OCI-LY1 (cell line): ENCODE data around the gene CACNA1H.

Experiments used
- H2AFZ ChIP-seq: fragments of 200-600 bp; sonication (generic), shearing (Covaris generic); 2 replicates; pipeline ENCODE4 v1.6.0; 2014; ENCODE audit warnings: antibody characterized with exemption, mild to moderate bottlenecking, low read length
- H3F3A ChIP-seq: fragments of 200-600 bp; sonication (generic), shearing (Covaris generic); 2 replicates; pipeline ENCODE4 v1.6.0; 2014; ENCODE audit warnings: mild to moderate bottlenecking, antibody characterized with exemption, low read length, moderate library complexity; ENCODE audit not compliant: insufficient read depth
- H3K27ac ChIP-seq: fragments of 200-600 bp; sonication (generic); 2 replicates; pipeline ENCODE4 v1.5.1; 2014; ENCODE audit warnings: low read length, mixed run types, mild to moderate bottlenecking, low read depth; ENCODE audit not compliant: poor library complexity, severe bottlenecking
- H3K27me3 ChIP-seq: fragments of 200-600 bp; sonication (generic); 2 replicates; pipeline ENCODE4 v1.6.0; 2014; ENCODE audit warnings: antibody characterized with exemption, mild to moderate bottlenecking, low read length, moderate library complexity; ENCODE audit not compliant: insufficient read depth
- H3K36me3 ChIP-seq: fragments of 200-600 bp; sonication (generic); 2 replicates; pipeline ENCODE4 v1.6.1; 2014; ENCODE audit warnings: mild to moderate bottlenecking, antibody characterized with exemption, low read length, moderate library complexity, mixed read lengths; ENCODE audit not compliant: insufficient read depth
- H3K4me1 ChIP-seq: fragments of 200-600 bp; sonication (generic); 2 replicates; pipeline ENCODE4 v1.5.1; 2014; ENCODE audit warnings: mild to moderate bottlenecking, low read length, moderate library complexity; ENCODE audit not compliant: insufficient read depth, severe bottlenecking
- H3K4me2 ChIP-seq: fragments of 200-600 bp; sonication (generic), shearing (Covaris generic); 2 replicates; pipeline ENCODE4 v1.6.1; 2014; ENCODE audit warnings: low read length
- H3K4me3 ChIP-seq: fragments of 200-600 bp; sonication (generic); 2 replicates; pipeline ENCODE4 v1.5.1; 2014; ENCODE audit warnings: low read length, low read depth, mild to moderate bottlenecking, mixed read lengths; ENCODE audit not compliant: poor library complexity, severe bottlenecking
- H3K79me2 ChIP-seq: fragments of 200-600 bp; shearing (Covaris generic); 2 replicates; pipeline ENCODE4 v1.6.1; 2016; ENCODE audit warnings: mixed run types, low read length, mixed read lengths; ENCODE audit not compliant: insufficient read depth
- H3K9ac ChIP-seq: fragments of 200-600 bp; sonication (generic), shearing (Covaris generic); 2 replicates; pipeline ENCODE4 v1.6.1; 2014; ENCODE audit warnings: mild to moderate bottlenecking, low read length, mixed read lengths
- H3K9me2 ChIP-seq: fragments of 200-600 bp; sonication (generic), shearing (Covaris generic); 2 replicates; pipeline ENCODE4 v1.6.1; 2014; ENCODE audit warnings: low read depth, mild to moderate bottlenecking, low read length, mixed read lengths
- H3K9me3 ChIP-seq: fragments of 200-600 bp; shearing (Covaris generic); 2 replicates; pipeline ENCODE4 v1.6.1; 2014; ENCODE audit warnings: low read length, mixed read lengths
- H4K20me1 ChIP-seq: fragments of 200-600 bp; sonication (generic), shearing (Covaris generic); 2 replicates; pipeline ENCODE4 v1.6.0; 2016; ENCODE audit warnings: mild to moderate bottlenecking, low read length; ENCODE audit not compliant: insufficient read depth
- EZH2 ChIP-seq: fragments of 200-600 bp; sonication (generic), shearing (Covaris generic); IDR thresholded peaks from 2 replicates; pipeline ENCODE4 v1.8.0; 2017; ENCODE audit warnings: borderline replicate concordance, mixed run types, mild to moderate bottlenecking, antibody characterized with exemption, low read length, moderate library complexity, mixed read lengths
- TF ChIP-seq, protein P1 (sequence below): fragments of 200-600 bp; sonication (generic), shearing (Covaris generic); IDR thresholded peaks from 2 replicates; pipeline ENCODE4 v1.5.1; 2017; ENCODE audit warnings: mild to moderate bottlenecking, antibody characterized with exemption, low read length, moderate library complexity, mixed read lengths

The CACNA1H gene

DNA sequence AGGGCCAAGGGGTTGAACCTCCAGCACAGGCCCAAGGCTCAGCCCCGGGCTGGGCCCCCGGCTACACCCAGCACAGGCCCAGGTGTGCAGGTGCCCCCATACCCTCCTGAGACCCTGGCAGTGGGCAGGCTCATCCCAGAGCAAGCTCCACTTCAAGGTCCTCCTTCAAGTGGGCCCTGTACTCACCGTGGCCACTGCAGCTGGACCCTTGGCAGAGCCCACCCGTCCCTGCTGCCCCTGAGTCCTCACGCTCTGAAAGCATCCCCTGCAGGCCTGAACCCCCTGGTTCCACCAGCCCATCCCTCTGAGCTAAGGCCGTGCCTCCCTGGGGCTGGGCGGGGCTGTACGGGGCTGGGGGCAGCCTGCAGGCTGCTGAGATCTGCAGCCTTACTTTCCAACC, 11.2 kb upstream of the CACNA1H start:
- no peak overlapping the region for H3K9ac ChIP-seq
- H3K9me2 ChIP-seq: no peaks in the 10 kb centered on the region
- H2AFZ ChIP-seq: no peak overlapping the region
- no peak for TF ChIP-seq EZH2
- TF ChIP-seq, protein P1, sequence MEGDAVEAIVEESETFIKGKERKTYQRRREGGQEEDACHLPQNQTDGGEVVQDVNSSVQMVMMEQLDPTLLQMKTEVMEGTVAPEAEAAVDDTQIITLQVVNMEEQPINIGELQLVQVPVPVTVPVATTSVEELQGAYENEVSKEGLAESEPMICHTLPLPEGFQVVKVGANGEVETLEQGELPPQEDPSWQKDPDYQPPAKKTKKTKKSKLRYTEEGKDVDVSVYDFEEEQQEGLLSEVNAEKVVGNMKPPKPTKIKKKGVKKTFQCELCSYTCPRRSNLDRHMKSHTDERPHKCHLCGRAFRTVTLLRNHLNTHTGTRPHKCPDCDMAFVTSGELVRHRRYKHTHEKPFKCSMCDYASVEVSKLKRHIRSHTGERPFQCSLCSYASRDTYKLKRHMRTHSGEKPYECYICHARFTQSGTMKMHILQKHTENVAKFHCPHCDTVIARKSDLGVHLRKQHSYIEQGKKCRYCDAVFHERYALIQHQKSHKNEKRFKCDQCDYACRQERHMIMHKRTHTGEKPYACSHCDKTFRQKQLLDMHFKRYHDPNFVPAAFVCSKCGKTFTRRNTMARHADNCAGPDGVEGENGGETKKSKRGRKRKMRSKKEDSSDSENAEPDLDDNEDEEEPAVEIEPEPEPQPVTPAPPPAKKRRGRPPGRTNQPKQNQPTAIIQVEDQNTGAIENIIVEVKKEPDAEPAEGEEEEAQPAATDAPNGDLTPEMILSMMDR: no peak
- no peaks in the 10 kb centered on the region for H3K36me3 ChIP-seq
- H3K79me2 ChIP-seq: no peaks in the 10 kb centered on the region
- H3K4me1 ChIP-seq: no peaks in the 10 kb centered on the region
- no peak overlapping the region for H3K4me3 ChIP-seq
- no peaks in the 10 kb centered on the region for H3K27me3 ChIP-seq
- no peaks in the 10 kb centered on the region for H3K9me3 ChIP-seq
- no peaks in the 10 kb centered on the region for H3F3A ChIP-seq
- no peak overlapping the region for H3K4me2 ChIP-seq
- H3K27ac ChIP-seq: no peak overlapping the region
- no peaks in the 10 kb centered on the region for H4K20me1 ChIP-seq

DNA sequence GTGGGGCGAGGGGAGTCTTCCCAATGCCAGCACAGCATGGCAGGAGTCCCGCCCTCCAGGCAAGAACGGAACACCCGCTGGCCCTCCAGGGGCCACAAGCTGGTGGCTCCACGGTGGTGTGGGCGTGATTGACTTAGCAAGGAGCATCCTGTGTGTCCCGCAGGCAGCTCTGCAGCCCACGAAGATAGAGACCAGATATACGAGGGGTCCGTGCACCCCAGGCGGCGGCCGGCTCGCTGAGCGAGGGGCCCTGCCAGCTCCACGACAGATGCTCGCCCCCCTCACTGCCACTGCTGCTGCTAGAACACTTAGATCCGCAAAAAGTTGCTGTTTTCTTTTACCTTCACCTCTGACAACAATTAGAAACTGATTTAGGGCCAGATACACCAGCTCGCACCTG, 10.0 kb upstream of the CACNA1H start:
- H3K4me2 ChIP-seq: no peak overlapping the region
- no peaks in the 10 kb centered on the region for H3K27me3 ChIP-seq
- H3K9me2 ChIP-seq: no peaks in the 10 kb centered on the region
- no peak overlapping the region for H2AFZ ChIP-seq
- H3K36me3 ChIP-seq: no peaks in the 10 kb centered on the region
- H3K9ac ChIP-seq: no peak overlapping the region
- H3K4me1 ChIP-seq: no peaks in the 10 kb centered on the region
- no peaks in the 10 kb centered on the region for H4K20me1 ChIP-seq
- no peak overlapping the region for H3K4me3 ChIP-seq
- no peaks in the 10 kb centered on the region for H3K9me3 ChIP-seq
- no peaks in the 10 kb centered on the region for H3K79me2 ChIP-seq
- no peaks in the 10 kb centered on the region for H3F3A ChIP-seq
- TF ChIP-seq, protein P1: no peak
- no peak overlapping the region for H3K27ac ChIP-seq

- no peak overlapping the region for H2AFZ ChIP-seq
- no peaks in the 10 kb centered on the region for H3F3A ChIP-seq
- H3K4me3 ChIP-seq: no peak overlapping the region
- H3K9ac ChIP-seq: no peak overlapping the region
- H3K9me3 ChIP-seq: no peaks in the 10 kb centered on the region
- H3K79me2 ChIP-seq: no peaks in the 10 kb centered on the region
- H4K20me1 ChIP-seq: no peaks in the 10 kb centered on the region
- no peaks in the 10 kb centered on the region for H3K27me3 ChIP-seq
- H3K4me1 ChIP-seq: no peaks in the 10 kb centered on the region
- no peaks in the 10 kb centered on the region for H3K9me2 ChIP-seq
- no peaks in the 10 kb centered on the region for H3K36me3 ChIP-seq
- H3K4me2 ChIP-seq: no peak overlapping the region
- no peak for TF ChIP-seq EZH2
- TF ChIP-seq, protein P1: no peak
- no peak overlapping the region for H3K27ac ChIP-seq
Observed at GRCh38 chr16:1143761-1144450, 9.0 kb upstream of the CACNA1H start.
